Omental fat pad (tissue), 4 donors: ENCODE results near the gene GRIA1. TPM values are rescaled to one million over a fixed set of nuclear protein-coding genes. Genes with fewer than 3 reads are reported as not detected.
A peak's percentile ranks its signal among the peaks of the same experiment; 100 is the strongest.

ENCODE experiments used
- ATAC-seq: fragments of 150-250 bp; one replicate; pipeline ENCODE4 v1.9.1; 2016; ENCODE audit warnings: mild to moderate bottlenecking, moderate library complexity; ENCODE audit not compliant: low FRiP score
- DNase-seq: peaks from one replicate; pipeline ENCODE4 v3.0.0-alpha.2; 2019; ENCODE audit warnings: low spot score
- CTCF ChIP-seq, 3 donors: fragments of 450-650 bp; IDR thresholded peaks; one replicate each; pipeline ENCODE4 v1.5.1; 2016 to 2017; ENCODE audit warnings: antibody characterized with exemption in 3 of 3, mild to moderate bottlenecking in 3 of 3, moderate library complexity in 2 of 3
- total RNA-seq, 4 donors: library from RNA; depleted of rRNA; stranded (reverse); fragments of >200 nt; gene quantifications; one replicate each; pipeline ENCODE4 v1.1.0, GENCODE V29; 2016

Gene GRIA1
- total RNA-seq, 4 donors from 2014 or later, result 1.7 to 9.6 (median 5.0) TPM; not detected in 1

GRCh38 chr5:153658149-153658548 lies 167.7 kb downstream of the GRIA1 start:
- no peak for TF ChIP-seq CTCF (IDR thresholded peaks at IDR 0.05)
- ATAC-seq (no peak), DNase-seq (no peak)

GRCh38 chr5:153658606-153659005 lies 168.1 kb downstream of the GRIA1 start:
- DNase-seq, result no peak
- no peak for ATAC-seq
- TF ChIP-seq CTCF (IDR thresholded peaks at IDR 0.05), result no peak

GRCh38 chr5:153659039-153659736 lies 168.7 kb downstream of the GRIA1 start:
- DNase-seq (no peak), ATAC-seq (peak; percentile 80)

GRCh38 chr5:153660919-153661318 lies 170.4 kb downstream of the GRIA1 start:
- ATAC-seq, result no peak
- no peak for TF ChIP-seq CTCF (IDR thresholded peaks at IDR 0.05)
- DNase-seq, result no peak

More at GRCh38 chr5:153659039-153659736, 168.7 kb downstream of the GRIA1 start:
- TF ChIP-seq CTCF (IDR thresholded peaks at IDR 0.05), result no peak

- DNase-seq, result no peak
- no peak for TF ChIP-seq CTCF (IDR thresholded peaks at IDR 0.05)
- ATAC-seq, result no peak
Observed at GRCh38 chr5:153661897-153662296, 171.4 kb downstream of the GRIA1 start.

- DNase-seq (no peak), ATAC-seq (no peak)
- TF ChIP-seq CTCF (IDR thresholded peaks at IDR 0.05), result no peak
Observed at GRCh38 chr5:153670101-153670500, 179.6 kb downstream of the GRIA1 start.

- no peak for TF ChIP-seq CTCF (IDR thresholded peaks at IDR 0.05)
- DNase-seq (no peak), ATAC-seq (no peak)
Observed at GRCh38 chr5:153671653-153672346, 181.3 kb downstream of the GRIA1 start.
